Measurements from ENCODE around the gene HPGDS.

The HPGDS gene

DNA sequence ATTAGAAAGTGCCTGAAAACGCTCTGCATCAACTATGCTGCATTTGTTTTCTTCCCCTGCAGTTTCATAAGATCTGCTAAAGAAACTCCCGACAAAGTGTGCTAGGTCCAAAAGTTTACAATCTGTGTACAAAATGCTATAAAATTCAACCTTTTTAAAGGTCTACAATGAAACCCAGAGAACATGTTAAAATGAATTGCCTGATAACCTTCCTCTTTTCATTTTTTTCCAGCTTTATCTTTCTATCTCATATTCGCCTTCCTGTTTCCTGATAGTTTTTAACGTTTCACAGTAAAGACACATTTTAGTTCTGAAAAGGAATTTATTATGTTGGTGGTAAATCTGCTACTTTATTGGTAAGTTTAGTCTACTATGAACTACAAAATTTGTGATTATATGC, 9.5 kb upstream of the HPGDS start:
- ChIA-PET CTCF (no interaction called here), POLR2A (no interaction called here)
- no peak overlapping the region for H3K4me3 ChIP-seq (ENCODE audit: low read depth, low read length)
- DNase-seq (ENCODE audit: low read depth, low spot score) = no peak
- TF ChIP-seq CTCF (IDR thresholded peaks at IDR 0.05; ENCODE audit: insufficient read depth, low read length, missing control alignments) = no peak

GRCh38 chr4:94351319-94351718, 8.7 kb upstream of the HPGDS start:
- H3K4me3 ChIP-seq (ENCODE audit: low read depth, low read length) = no peak overlapping the region
- POLR2A ChIA-PET = no interaction called here

GRCh38 chr4:94350095-94350494, 7.5 kb upstream of the HPGDS start:
- TF ChIP-seq CTCF (IDR thresholded peaks at IDR 0.05; ENCODE audit: insufficient read depth, low read length, missing control alignments) = no peak
- ChIA-PET CTCF (no interaction called here), POLR2A (no interaction called here)
- no peak for DNase-seq (ENCODE audit: low read depth, low spot score)
- no peak overlapping the region for H3K4me3 ChIP-seq (ENCODE audit: low read depth, low read length)

More at GRCh38 chr4:94351319-94351718, 8.7 kb upstream of the HPGDS start:
- CTCF ChIA-PET = no interaction called here
- no peak for TF ChIP-seq CTCF (IDR thresholded peaks at IDR 0.05; ENCODE audit: insufficient read depth, low read length, missing control alignments)
- DNase-seq (ENCODE audit: low read depth, low spot score) = no peak

DNA sequence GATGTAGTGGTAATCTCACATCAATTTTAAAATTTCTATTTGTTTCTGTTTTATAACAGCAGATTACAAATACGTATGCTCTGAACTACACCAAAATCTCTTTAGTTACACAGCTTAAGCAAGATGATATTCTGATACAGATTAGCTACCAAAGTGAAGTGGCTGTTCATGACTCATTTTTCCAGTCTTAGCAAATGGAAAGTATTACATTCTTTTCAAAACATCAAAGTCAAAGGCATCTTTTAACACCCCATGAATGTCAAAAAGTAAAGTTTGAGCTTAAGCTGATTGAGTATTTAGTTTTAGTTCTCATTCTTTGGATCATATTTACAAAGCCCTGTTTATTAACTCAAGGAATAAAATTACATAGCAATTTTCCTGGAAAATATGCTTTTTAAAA, 6.6 kb upstream of the HPGDS start:
- no peak for TF ChIP-seq CTCF (IDR thresholded peaks at IDR 0.05; ENCODE audit: insufficient read depth, low read length, missing control alignments)
- ChIA-PET CTCF (interaction anchor here (1.4 kb wide), 1 partner anchor 41 kb away, joined by 4 read pairs; no protein-coding TSS in a partner anchor), POLR2A (no interaction called here)
- no peak for DNase-seq (ENCODE audit: low read depth, low spot score)
- no peak overlapping the region for H3K4me3 ChIP-seq (ENCODE audit: low read depth, low read length)

DNA sequence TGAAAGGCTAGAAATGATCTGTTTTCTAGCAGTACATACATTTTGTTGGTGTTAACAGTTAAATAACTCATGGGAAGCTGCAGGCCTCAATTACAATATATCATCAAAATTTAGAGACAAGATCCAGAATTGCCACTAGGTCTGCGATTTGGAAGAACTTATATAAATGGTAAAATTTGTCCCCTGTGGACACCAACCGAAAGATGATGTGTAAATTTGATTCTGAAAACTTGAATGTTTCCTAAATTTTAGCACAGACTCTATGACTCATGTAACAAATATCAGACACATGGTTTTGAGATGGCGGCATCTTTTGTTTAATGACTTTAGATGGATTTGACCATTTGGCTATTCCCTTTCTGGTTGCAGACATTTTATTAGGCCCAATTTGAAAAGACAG, 6.0 kb upstream of the HPGDS start:
- no peak for DNase-seq (ENCODE audit: low read depth, low spot score)
- TF ChIP-seq CTCF (IDR thresholded peaks at IDR 0.05; ENCODE audit: insufficient read depth, low read length, missing control alignments) = no peak
- no peak overlapping the region for H3K4me3 ChIP-seq (ENCODE audit: low read depth, low read length)
- POLR2A ChIA-PET = no interaction called here
- CTCF ChIA-PET = interaction anchor here (1.4 kb wide), 1 partner anchor 42 kb away, joined by 4 read pairs; no protein-coding TSS in a partner anchor

DNA sequence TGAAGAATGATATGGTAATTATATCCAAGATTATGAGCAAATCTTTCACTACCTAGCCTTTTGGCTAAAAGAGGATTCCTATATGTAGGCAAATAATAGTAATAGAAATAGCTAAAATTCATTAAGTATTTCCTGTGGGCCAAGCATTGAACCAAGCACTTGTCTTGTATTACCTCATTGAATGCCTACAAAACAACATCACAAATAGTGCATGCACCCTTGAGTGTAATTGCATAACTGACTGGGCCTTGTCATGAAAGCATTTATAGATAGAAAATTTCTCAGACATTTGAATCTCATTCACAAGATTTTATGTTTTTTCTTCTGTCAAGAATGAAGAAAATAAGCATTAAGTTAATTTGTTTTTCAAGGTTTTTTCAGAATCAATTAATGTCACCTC, 3.9 kb upstream of the HPGDS start:
- no peak for TF ChIP-seq CTCF (IDR thresholded peaks at IDR 0.05; ENCODE audit: insufficient read depth, low read length, missing control alignments)
- CTCF ChIA-PET = no interaction called here
- H3K4me3 ChIP-seq (ENCODE audit: low read depth, low read length) = no peak overlapping the region
- POLR2A ChIA-PET = no interaction called here
- no peak for DNase-seq (ENCODE audit: low read depth, low spot score)
